Subcutaneous adipose tissue (tissue), 4 donors: ENCODE results near the gene BORCS5. TPM values are rescaled to one million over a fixed set of nuclear protein-coding genes. Genes with fewer than 3 reads are reported as not detected.

Experiments used
- CTCF ChIP-seq: fragments of 450-650 bp; IDR thresholded peaks from one replicate; pipeline ENCODE4 v1.5.1; 2016; ENCODE audit warnings: low read depth, mild to moderate bottlenecking, control low read depth, antibody characterized with exemption, moderate library complexity
- total RNA-seq, 4 donors: library from RNA; depleted of rRNA; stranded (reverse); fragments of >200 nt; gene quantifications; one replicate each; pipeline ENCODE4 v1.1.0, GENCODE V29; 2016

The BORCS5 gene
- total RNA-seq, 4 donors from 2014 or later = 9.8 to 21.4 (median 14.6) TPM

GRCh38 chr12:12477532-12477890 is 120.6 kb downstream of the BORCS5 start:
- no peak for TF ChIP-seq CTCF

- no peak for TF ChIP-seq CTCF
Measured at GRCh38 chr12:12480074-12480473, 123.2 kb downstream of the BORCS5 start.

GRCh38 chr12:12481631-12482030 is 124.8 kb downstream of the BORCS5 start:
- no peak for TF ChIP-seq CTCF

DNA sequence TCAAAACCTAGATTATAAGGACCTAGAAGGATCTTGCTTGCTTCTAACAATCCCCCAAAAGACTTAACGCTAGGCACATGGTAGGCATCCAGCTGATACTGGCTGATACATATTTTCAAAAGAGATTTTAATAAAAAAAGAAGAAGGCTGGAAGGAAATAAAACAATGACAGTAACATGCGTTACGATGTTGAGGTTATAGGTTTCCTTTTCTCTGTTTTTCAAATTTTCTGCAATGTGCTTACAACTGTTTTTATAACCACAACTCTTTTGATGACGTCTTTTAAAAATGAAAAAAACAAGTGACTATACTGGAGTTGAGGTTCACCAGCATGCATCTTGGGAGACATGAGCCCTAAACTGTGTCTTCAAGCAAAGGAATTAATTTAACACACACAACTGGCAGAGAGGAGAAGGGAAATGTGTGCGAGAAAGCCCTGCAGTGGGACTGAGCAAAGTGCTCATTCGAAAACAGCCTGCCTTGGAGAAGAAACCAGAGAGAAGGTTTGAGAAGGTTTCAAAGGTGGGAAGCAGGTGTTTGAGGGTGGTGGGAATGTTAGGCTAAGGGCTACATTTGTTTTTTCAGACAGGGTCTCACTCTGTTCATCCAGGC is 125.4 kb downstream of the BORCS5 start:
- TF ChIP-seq CTCF = no peak

DNA sequence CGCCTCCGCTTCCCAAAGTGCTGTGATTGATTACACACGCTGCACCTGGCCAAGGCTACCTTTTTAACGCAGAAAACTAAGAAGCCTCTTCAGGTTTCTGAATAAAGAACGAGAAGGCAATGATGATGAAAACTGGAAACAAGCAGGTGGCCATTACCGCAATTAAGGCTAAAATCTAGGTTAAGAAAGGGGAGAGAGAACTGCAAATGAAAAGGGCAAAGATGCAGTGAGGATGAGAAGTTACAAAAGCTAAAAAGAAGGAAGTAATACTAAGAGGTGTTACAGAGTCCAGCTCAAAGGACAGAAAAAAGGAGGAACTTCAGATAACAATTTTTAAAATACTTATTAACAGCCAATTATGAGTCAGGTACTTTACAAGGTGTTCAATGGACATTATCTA is 126.1 kb downstream of the BORCS5 start:
- TF ChIP-seq CTCF = no peak

GRCh38 chr12:12483438-12483837 is 126.6 kb downstream of the BORCS5 start:
- TF ChIP-seq CTCF = no peak

DNA sequence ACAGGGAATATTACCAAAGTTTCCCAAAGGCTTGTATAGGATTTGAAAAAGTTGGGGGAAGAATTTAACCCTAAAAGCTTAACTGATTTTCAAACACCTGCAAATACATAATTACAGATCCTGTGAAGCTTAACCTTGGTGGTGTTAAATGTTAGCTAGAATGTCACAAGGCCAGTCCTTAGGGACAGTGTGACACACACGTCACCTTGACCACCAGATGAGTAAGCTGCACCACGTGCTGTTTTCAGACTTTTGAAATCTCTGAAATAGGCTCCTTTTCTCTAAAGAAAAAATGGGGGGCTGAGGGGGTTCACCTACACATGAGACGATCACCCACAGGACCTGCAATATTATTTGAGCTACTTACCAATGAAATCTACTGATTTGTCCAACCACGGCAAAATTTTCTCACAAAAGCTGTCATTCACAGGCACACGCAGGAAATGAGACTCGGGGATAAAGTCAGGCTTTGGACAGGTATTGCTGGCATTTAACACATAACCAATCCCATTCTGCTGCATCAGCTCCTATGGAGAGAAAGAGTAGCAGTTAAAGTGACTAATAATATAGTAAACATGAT is 129.9 kb downstream of the BORCS5 start:
- TF ChIP-seq CTCF = no peak
